HFFc6 (cell line): ENCODE measurements around the gene RPUSD2. TPM values are rescaled to one million over a fixed set of nuclear protein-coding genes. Genes with fewer than 3 reads are reported as not detected.

ENCODE experiments used
- DNase-seq: peaks from one replicate; pipeline ENCODE4 v3.0.0-alpha.2; 2018
- H3K27ac Mint-ChIP-seq: 2 replicates; pipeline ENCODE4 v1.8.0; 2020; ENCODE audit warnings: mild to moderate bottlenecking, mixed read lengths
- H3K27me3 Mint-ChIP-seq: 2 replicates; pipeline ENCODE4 v1.8.0; 2021; ENCODE audit warnings: mild to moderate bottlenecking, moderate library complexity, mixed read lengths; ENCODE audit not compliant: insufficient read depth
- H3K36me3 Mint-ChIP-seq: 2 replicates; pipeline ENCODE4 v1.8.0; 2021; ENCODE audit warnings: low read depth, mixed read lengths
- H3K4me1 Mint-ChIP-seq: 2 replicates; pipeline ENCODE4 v1.8.0; 2020; ENCODE audit warnings: low read depth, mixed read lengths
- H3K4me3 Mint-ChIP-seq: 2 replicates; pipeline ENCODE4 v1.8.0; 2020; ENCODE audit warnings: mild to moderate bottlenecking, moderate library complexity, mixed read lengths
- H3K9me3 Mint-ChIP-seq: 2 replicates; pipeline ENCODE4 v1.8.0; 2020; ENCODE audit warnings: mild to moderate bottlenecking, mixed read lengths
- total RNA-seq, 6 experiments: library from RNA; stranded (reverse); fragmentation: NEBNext Ultra II Directional; extraction: Animal tissue kit (Norgen Biotek cat#: 25700); gene quantifications; 2 replicates in 1 of 6; 3 replicates in 5 of 6; pipeline ENCODE4 v1.2.3, GENCODE V29; 2021
- TF ChIP-seq, protein P1 (sequence below): fragments of 200-600 bp; sonication (generic); IDR thresholded peaks from 2 replicates; pipeline ENCODE4 v1.5.0; 2021; ENCODE audit warnings: antibody characterized with exemption, mild to moderate bottlenecking

The RPUSD2 gene
- total RNA-seq, 6 experiments from 2014 or later = 10.3 to 13.7 (median 11.9) TPM

DNA sequence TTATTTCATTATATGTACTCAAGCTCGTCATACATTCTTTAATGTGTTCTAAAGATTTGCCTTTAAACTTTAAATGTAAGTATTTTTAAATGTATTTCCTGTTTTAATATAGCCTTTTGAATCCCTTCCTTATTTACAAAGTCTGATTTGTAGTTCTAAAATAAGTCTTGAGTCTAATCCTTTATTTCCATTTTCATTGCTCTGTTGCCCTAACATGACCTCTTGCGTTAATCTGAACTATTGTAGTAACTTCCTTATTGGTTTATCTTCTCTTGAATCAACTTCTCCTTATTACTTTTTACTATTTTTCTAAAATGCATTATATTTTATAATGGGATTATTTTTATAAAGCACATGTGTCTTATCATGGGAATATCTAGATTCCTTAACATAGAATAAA lies 48.9 kb downstream of the RPUSD2 start:
- H3K9me3 Mint-ChIP-seq = no peaks in the 10 kb centered on the region

GRCh38 chr15:40618906-40619305 lies 49.8 kb downstream of the RPUSD2 start:
- TF ChIP-seq, protein P1, sequence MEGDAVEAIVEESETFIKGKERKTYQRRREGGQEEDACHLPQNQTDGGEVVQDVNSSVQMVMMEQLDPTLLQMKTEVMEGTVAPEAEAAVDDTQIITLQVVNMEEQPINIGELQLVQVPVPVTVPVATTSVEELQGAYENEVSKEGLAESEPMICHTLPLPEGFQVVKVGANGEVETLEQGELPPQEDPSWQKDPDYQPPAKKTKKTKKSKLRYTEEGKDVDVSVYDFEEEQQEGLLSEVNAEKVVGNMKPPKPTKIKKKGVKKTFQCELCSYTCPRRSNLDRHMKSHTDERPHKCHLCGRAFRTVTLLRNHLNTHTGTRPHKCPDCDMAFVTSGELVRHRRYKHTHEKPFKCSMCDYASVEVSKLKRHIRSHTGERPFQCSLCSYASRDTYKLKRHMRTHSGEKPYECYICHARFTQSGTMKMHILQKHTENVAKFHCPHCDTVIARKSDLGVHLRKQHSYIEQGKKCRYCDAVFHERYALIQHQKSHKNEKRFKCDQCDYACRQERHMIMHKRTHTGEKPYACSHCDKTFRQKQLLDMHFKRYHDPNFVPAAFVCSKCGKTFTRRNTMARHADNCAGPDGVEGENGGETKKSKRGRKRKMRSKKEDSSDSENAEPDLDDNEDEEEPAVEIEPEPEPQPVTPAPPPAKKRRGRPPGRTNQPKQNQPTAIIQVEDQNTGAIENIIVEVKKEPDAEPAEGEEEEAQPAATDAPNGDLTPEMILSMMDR = no peak
- H3K4me1 Mint-ChIP-seq = no peaks in the 10 kb centered on the region
- no peak overlapping the region for H3K27ac Mint-ChIP-seq
- H3K9me3 Mint-ChIP-seq = no peaks in the 10 kb centered on the region
- peaks cover 18% of the 10 kb centered on the region; the same call in 1 of the 2 replicates for H3K36me3 Mint-ChIP-seq
- H3K27me3 Mint-ChIP-seq = peaks cover 2% of the 10 kb centered on the region; the same call in 1 of the 2 replicates
- DNase-seq = no peak
- no peak overlapping the region for H3K4me3 Mint-ChIP-seq

More for the DNA sequence above, 48.9 kb downstream of the RPUSD2 start:
- Mint-ChIP-seq H3K27me3 (peaks cover 2% of the 10 kb centered on the region; the same call in 1 of the 2 replicates), H3K27ac (no peak overlapping the region), H3K36me3 (peaks cover 14% of the 10 kb centered on the region; the same call in 1 of the 2 replicates), H3K4me1 (no peaks in the 10 kb centered on the region), H3K4me3 (no peak overlapping the region)
- TF ChIP-seq, protein P1 = no peak
- DNase-seq = no peak

DNA sequence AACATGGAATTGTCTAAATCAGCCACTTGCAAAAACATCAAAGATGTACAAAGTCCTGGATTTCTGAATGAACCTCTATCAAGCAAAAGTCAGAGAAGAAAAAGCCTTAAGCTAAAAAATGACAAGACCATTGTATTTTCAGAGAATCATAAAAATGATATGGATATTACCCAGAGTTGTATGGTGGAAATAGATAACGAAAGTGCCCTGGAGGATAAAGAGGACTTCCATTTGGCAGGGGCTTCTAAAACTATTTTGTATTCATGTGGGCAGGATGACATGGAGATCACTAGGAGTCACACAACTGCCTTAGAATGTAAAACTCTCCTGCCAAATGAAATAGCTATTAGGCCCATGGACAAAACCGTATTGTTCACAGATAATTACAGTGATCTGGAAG lies 54.3 kb downstream of the RPUSD2 start:
- H3K9me3 Mint-ChIP-seq = no peaks in the 10 kb centered on the region
- H3K27me3 Mint-ChIP-seq = no peaks in the 10 kb centered on the region
- TF ChIP-seq, protein P1 = no peak
- H3K36me3 Mint-ChIP-seq = peaks cover 18% of the 10 kb centered on the region; the same call in 1 of the 2 replicates
- H3K27ac Mint-ChIP-seq = no peak overlapping the region
- H3K4me1 Mint-ChIP-seq = no peaks in the 10 kb centered on the region
- H3K4me3 Mint-ChIP-seq = no peak overlapping the region
- no peak for DNase-seq

Other genes with a start within 250 kb of the RPUSD2 start
- 10 to 100 TPM; 19.6 to 32.8 (median 23.4) TPM for gene INAFM2, start 245.6 kb upstream of the RPUSD2 start, total RNA-seq
- 10 to 100 TPM; 54.3 to 92.3 (median 57.9) TPM for gene CCDC9B, start 228.4 kb upstream of the RPUSD2 start, total RNA-seq
- not detected for gene PHGR1, start 218.3 kb upstream of the RPUSD2 start, total RNA-seq
- under 1 TPM; 0.03 to 0.26 (median 0.21) TPM for gene DISP2, start 211.1 kb upstream of the RPUSD2 start, total RNA-seq
- gene KNSTRN, start 186.6 kb upstream of the RPUSD2 start, total RNA-seq = 10 to 100 TPM; 26.2 to 49.7 (median 47.5) TPM
- gene IVD, start 163.5 kb upstream of the RPUSD2 start, total RNA-seq = 10 to 100 TPM; 48.5 to 69.9 (median 50.4) TPM
- 10 to 100 TPM; 12.7 to 14.4 (median 14.2) TPM for gene BAHD1, start 128.3 kb upstream of the RPUSD2 start, total RNA-seq
- 10 to 100 TPM; 26.3 to 32.5 (median 28.4) TPM for gene CHST14, start 98.3 kb upstream of the RPUSD2 start, total RNA-seq
- gene CCDC32, start 4.3 kb upstream of the RPUSD2 start, total RNA-seq = 10 to 100 TPM; 17.6 to 21.4 (median 20.5) TPM
- gene KNL1, start 24.9 kb downstream of the RPUSD2 start, total RNA-seq = 10 to 100 TPM in 5 of 6 experiments, 1 to 10 TPM in 1; 8.9 to 26.8 (median 20.0) TPM
- gene RAD51, start 125.9 kb downstream of the RPUSD2 start, total RNA-seq = 10 to 100 TPM in 5 of 6 experiments, 1 to 10 TPM in 1; 8.2 to 15.9 (median 12.1) TPM
- 10 to 100 TPM; 32.6 to 43.2 (median 35.6) TPM for gene RMDN3, start 186.0 kb downstream of the RPUSD2 start, total RNA-seq
- 1 to 10 TPM; 1.6 to 3.1 (median 2.7) TPM for gene GCHFR, start 194.8 kb downstream of the RPUSD2 start, total RNA-seq
- under 1 TPM in 2 of 6 experiments, not detected in 4; 0.14 to 0.20 TPM for gene C15orf62, start 200.7 kb downstream of the RPUSD2 start, total RNA-seq
- gene ZFYVE19, start 237.8 kb downstream of the RPUSD2 start, total RNA-seq = 10 to 100 TPM; 10.7 to 13.5 (median 12.1) TPM
- gene DNAJC17, start 238.2 kb downstream of the RPUSD2 start, total RNA-seq = 10 to 100 TPM; 25.9 to 39.9 (median 29.6) TPM